HepG2 (cell line): ENCODE measurements around the gene MAVS. TPM values are rescaled to one million over a fixed set of nuclear protein-coding genes. Genes with fewer than 3 reads are reported as not detected.

Source experiments
- ATAC-seq: fragments of 200-7000 bp; cut with Tn5 transposase; 3 replicates; pipeline ENCODE4 v1.9.1; 2020; ENCODE audit warnings: mild to moderate bottlenecking, moderate library complexity
- BruUV-seq: library from RNA; stranded (reverse); fragments of 400-500 nt; replicated peaks from 2 replicates; lab custom pipeline; 2021; lab: Mats Ljungman, UMichigan
- CTCF ChIA-PET: fragments of 300-600 bp; formaldehyde crosslinking; extraction: SDS; loops from one replicate; lab custom pipeline; 2021; ENCODE audit warnings: low total read pairs, inconsistent platforms, low intra/inter-chr PET ratio; lab: Yijun Ruan, JAX
- POLR2A ChIA-PET: fragments of 350-600 bp; sonication (Branson Sonifier 250); formaldehyde crosslinking; loops from one replicate; lab custom pipeline; 2020; ENCODE audit warnings: antibody characterized with exemption, inconsistent platforms; lab: Yijun Ruan, JAX
- DNase-seq: peaks from one replicate; pipeline ENCODE4 v3.0.0-alpha.2; 2015; ENCODE audit warnings: low spot score
- FAIRE-seq: peaks from 3 replicates; lab custom pipeline; 2011; peaks lifted over from hg19 to GRCh38; lab: Jason Lieb, UNC
- H2AFZ ChIP-seq: one replicate; pipeline ENCODE4 v1.6.1; 2011; ENCODE audit warnings: low read length, inconsistent platforms
- H3K27ac ChIP-seq: fragments of 300-600 bp; 3 replicates; pipeline ENCODE4 v1.8.0; 2011; ENCODE audit warnings: mixed run types, mild to moderate bottlenecking, mixed read lengths, low read length, inconsistent platforms; ENCODE audit not compliant: insufficient read depth; ENCODE audit errors: extremely low read length
- H3K27me3 ChIP-seq, 2 experiments: fragments of 200-600 bp in 1 of 2; 2 replicates in 1 of 2; 3 replicates in 1 of 2; pipeline versions ENCODE4 v1.6.0 to v1.8.0; 2011; ENCODE audit warnings: low read length in 2 of 2, mild to moderate bottlenecking in 2 of 2, moderate library complexity in 2 of 2, inconsistent platforms in 1 of 2; ENCODE audit not compliant: insufficient read depth in 2 of 2, control insufficient read depth in 1 of 2
- H3K36me3 ChIP-seq, 2 experiments: fragments of 200-600 bp in 1 of 2; replicated peaks in 1 of 2; 2 replicates in 1 of 2; 3 replicates in 1 of 2; pipeline versions ENCODE4 v1.5.1 to v1.8.0; 2011; ENCODE audit warnings: low read length in 2 of 2, inconsistent platforms in 1 of 2; ENCODE audit not compliant: insufficient read depth in 2 of 2, control insufficient read depth in 1 of 2
- H3K4me1 ChIP-seq: 2 replicates; pipeline ENCODE4 v1.5.1; 2012; ENCODE audit warnings: low read length, inconsistent platforms; ENCODE audit not compliant: insufficient read depth
- H3K4me2 ChIP-seq: 2 replicates; pipeline ENCODE4 v1.6.0; 2011; ENCODE audit warnings: low read depth, low read length, inconsistent platforms
- H3K4me3 ChIP-seq, 3 experiments: fragments of 200-600 bp in 1 of 3; sonication (generic), shearing (Covaris generic) in 1 of 3; replicated peaks in 1 of 3; 2 replicates each; pipeline ENCODE4 v1.5.1; 2011 to 2016; ENCODE audit warnings: low read length in 3 of 3, inconsistent platforms in 2 of 3, low read depth in 2 of 3, mild to moderate bottlenecking in 2 of 3, control low read depth in 1 of 3, mixed read lengths in 1 of 3; ENCODE audit not compliant: insufficient read depth in 1 of 3
- H3K79me2 ChIP-seq: one replicate; pipeline ENCODE4 v1.6.1; 2011; ENCODE audit warnings: low read length, inconsistent platforms; ENCODE audit not compliant: insufficient read depth
- H3K9ac ChIP-seq: 2 replicates; pipeline ENCODE4 v1.6.0; 2011; ENCODE audit warnings: mild to moderate bottlenecking, low read depth, low read length, inconsistent platforms; ENCODE audit not compliant: insufficient read depth
- H3K9me3 ChIP-seq: 2 replicates; pipeline ENCODE4 v1.5.1; 2012; ENCODE audit warnings: mild to moderate bottlenecking, low read length
- H4K20me1 ChIP-seq: 2 replicates; pipeline ENCODE4 v1.6.0; 2011; ENCODE audit warnings: inconsistent platforms, mild to moderate bottlenecking, low read length, moderate library complexity; ENCODE audit not compliant: insufficient read depth
- AGO2 ChIP-seq: fragments of 200-400 bp; formaldehyde crosslinking; optimal IDR thresholded peaks from 2 replicates; pipeline ENCODE3; 2017; ENCODE audit warnings: mild to moderate bottlenecking, low read depth, low read length, moderate library complexity
- ASH2L ChIP-seq: fragments of 300-600, 200-600 bp; sonication (generic); IDR thresholded peaks from 2 replicates; pipeline ENCODE4 v1.7.0; 2017; ENCODE audit warnings: low read depth, mild to moderate bottlenecking, moderate library complexity, mixed read lengths, low read length; ENCODE audit not compliant: insufficient read length
- FLYWCH1 ChIP-seq: sonication (generic); formaldehyde crosslinking; IDR thresholded peaks from 2 replicates; pipeline ENCODE4 v1.8.1; 2023; ENCODE audit warnings: mild to moderate bottlenecking, missing genetic modification reagents
- FOXA1 ChIP-seq, 2 experiments: fragments of 450-650 bp in 1 of 2; sonication (generic) in 1 of 2; formaldehyde crosslinking in 1 of 2; IDR thresholded peaks; 2 replicates each; pipeline versions ENCODE4 v1.4.0 to v1.6.1; 2016 to 2020; ENCODE audit warnings: missing genetic modification reagents in 1 of 2
- FOXC1 ChIP-seq: sonication (generic); formaldehyde crosslinking; IDR thresholded peaks from 2 replicates; pipeline ENCODE4 v1.8.0; 2022; ENCODE audit warnings: mild to moderate bottlenecking, missing genetic modification reagents, borderline replicate concordance
- KLF12 ChIP-seq: sonication (generic); formaldehyde crosslinking; IDR thresholded peaks from 2 replicates; pipeline ENCODE4 v1.4.0; 2020; ENCODE audit warnings: missing genetic modification reagents, borderline replicate concordance
- KMT2A ChIP-seq: sonication (generic); formaldehyde crosslinking; IDR thresholded peaks from 2 replicates; pipeline ENCODE4 v1.4.0; 2020; ENCODE audit warnings: missing genetic modification reagents
- MTF2 ChIP-seq: sonication (generic); formaldehyde crosslinking; IDR thresholded peaks from 2 replicates; pipeline ENCODE4 v1.5.0; 2020; ENCODE audit warnings: missing genetic modification reagents, borderline replicate concordance
- ZBTB42 ChIP-seq: sonication (generic); formaldehyde crosslinking; IDR thresholded peaks from 2 replicates; pipeline ENCODE4 v1.5.0; 2020; ENCODE audit warnings: mild to moderate bottlenecking, missing genetic modification reagents
- ZBTB7B ChIP-seq: sonication (generic); formaldehyde crosslinking; IDR thresholded peaks from 2 replicates; pipeline ENCODE4 v1.4.0; 2020; ENCODE audit warnings: missing genetic modification reagents
- WGBS: methylation state at CpG from one replicate; pipeline ENCODE4 v1.1.6; 2017; ENCODE audit warnings: low lambda C conversion rate; 5-methylcytosine and 5-hydroxymethylcytosine counted together
- in situ Hi-C: cut with HindIII; loops from 2 replicates; pipeline ENCODE4 v1.10.0; 2017; ENCODE audit warnings: low pct_unique_long_range_greater_than_20kb; ENCODE audit not compliant: extremely low pct_ligation_motif_present
- intact Hi-C: fragments of 100-400 bp; cut with micrococcal nuclease; formaldehyde crosslinking; loops from one replicate; pipeline ENCODE4 v1.10.0; 2022; ENCODE audit not compliant: unreplicated experiment
- polyA plus RNA-seq, 8 experiments: library from polyadenylated mRNA; depleted of rRNA in 3 of 8; stranded (reverse) in 7 of 8; unstranded in 1 of 8; fragments of >200 nt; fragmentation: Illumina TruSeq in 4 of 8; extraction: Trizol in 4 of 8; gene quantifications; 2 replicates each; pipeline versions ENCODE4 v1.2.1 to v1.2.3, GENCODE V29; 2011 to 2016; ENCODE audit warnings: low read depth in 4 of 8, missing spikeins in 1 of 8, mixed read lengths in 1 of 8; ENCODE audit not compliant: insufficient read depth in 1 of 8
- total RNA-seq, 5 experiments: library from RNA; depleted of rRNA; stranded (reverse); fragments of >200 nt; fragmentation: Illumina TruSeq; extraction: Trizol; gene quantifications; 2 replicates each; pipeline ENCODE4 v1.2.3, GENCODE V29; 2016; ENCODE audit warnings: low read depth in 1 of 5
- TF ChIP-seq, protein P1 (sequence below): sonication (generic); formaldehyde crosslinking; IDR thresholded peaks from 2 replicates; pipeline ENCODE4 v1.8.0; 2023; ENCODE audit warnings: mild to moderate bottlenecking, missing genetic modification reagents
- TF ChIP-seq, protein P2 (sequence below): sonication (generic); formaldehyde crosslinking; IDR thresholded peaks from 2 replicates; pipeline ENCODE4 v1.4.0; 2020; ENCODE audit warnings: mild to moderate bottlenecking, missing genetic modification reagents, borderline replicate concordance
- TF ChIP-seq, protein P3 (sequence below): IDR thresholded peaks from 2 replicates; pipeline ENCODE4 v1.6.1; 2016; ENCODE audit warnings: missing biosample characterization, missing genetic modification reagents, low read depth

The MAVS gene
- total and polyA plus RNA-seq, 2 of the 13 experiments (the other 11 are each of a cell fraction or from before 2014, with no cell fraction given) = 27.3 to 36.6 TPM

DNA sequence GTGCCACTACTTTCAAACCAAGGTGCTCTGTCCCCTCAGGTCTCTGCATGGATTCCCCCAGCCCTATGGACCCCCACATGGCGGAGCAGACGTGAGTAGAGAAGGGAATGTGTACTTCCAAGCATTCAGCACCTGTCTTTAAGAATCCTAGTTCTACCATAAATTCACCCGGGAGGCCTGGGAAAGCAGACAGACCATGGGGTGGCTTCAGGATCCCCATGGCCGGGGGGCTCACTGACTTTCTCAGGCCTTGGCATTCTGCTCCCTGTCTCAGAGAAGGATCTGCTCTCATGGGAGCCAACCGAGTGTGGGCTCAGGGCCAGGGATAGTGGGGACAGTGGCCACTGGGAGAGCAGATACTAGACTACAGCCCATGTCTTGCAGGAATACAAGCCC is 48.3 kb upstream of the MAVS start:
- peaks cover 44% of the 10 kb centered on the region for H3K4me1 ChIP-seq
- no peaks in the 10 kb centered on the region; a peak in 1 of 5 replicates for H3K27me3 ChIP-seq
- POLR2A ChIA-PET = interaction anchor here (1.0 kb wide), 1 partner anchor 21 kb away, joined by 23 read pairs; the partner anchor contains the start of gene AP5S1
- FAIRE-seq (no peak), DNase-seq (no peak), ATAC-seq (no peak)
- no peaks in the 10 kb centered on the region for H3K9me3 ChIP-seq
- WGBS = 84% methylated on average over 5 of the region's 5 CpGs
- no peaks in the 10 kb centered on the region for H4K20me1 ChIP-seq
- intact Hi-C loops (loop anchor here (1.0 kb wide), 2 partner anchors 13 to 22 kb away; partner anchors contain the start of gene AP5S1), in situ Hi-C loops (no loop called here)
- peaks cover 20% of the 10 kb centered on the region for H3K79me2 ChIP-seq
- H3K36me3 ChIP-seq = peaks cover 21 to 37% of the 10 kb centered on the region in 2 experiments
- peak overlapping the region; percentile 95 for H3K4me2 ChIP-seq
- CTCF ChIA-PET = interaction anchor here (1.3 kb wide), 1 partner anchor 22 kb away, joined by 3 read pairs; the partner anchor contains the start of gene AP5S1
- peak overlapping the region in 2 of 3 experiments; percentile 76 to 85; a peak in 4 of 6 replicates for H3K4me3 ChIP-seq
- no TSS peak for BruUV-seq
- peak overlapping the region; percentile 64 for H2AFZ ChIP-seq
- H3K27ac ChIP-seq = peak overlapping the region; percentile 66
- H3K9ac ChIP-seq = peak overlapping the region; percentile 77
- TF ChIP-seq FOXA1 (IDR thresholded peaks at IDR 0.05) (no peak), FOXA1 (CRISPR knock-in tag; IDR thresholded peaks at IDR 0.05) (no peak), KLF12 (CRISPR knock-in tag) (no peak), MTF2 (CRISPR knock-in tag) (no peak), FOXC1 (CRISPR knock-in tag) (no peak), FLYWCH1 (CRISPR knock-in tag) (no peak), ZBTB7B (0 out of 2 replicates have a peak, but pooled peaks have one; percentile 14), AGO2 (no peak), ASH2L (peak; percentile 48), KMT2A (no peak), ZBTB42 (CRISPR knock-in tag) (no peak)
- TF ChIP-seq, protein P1, sequence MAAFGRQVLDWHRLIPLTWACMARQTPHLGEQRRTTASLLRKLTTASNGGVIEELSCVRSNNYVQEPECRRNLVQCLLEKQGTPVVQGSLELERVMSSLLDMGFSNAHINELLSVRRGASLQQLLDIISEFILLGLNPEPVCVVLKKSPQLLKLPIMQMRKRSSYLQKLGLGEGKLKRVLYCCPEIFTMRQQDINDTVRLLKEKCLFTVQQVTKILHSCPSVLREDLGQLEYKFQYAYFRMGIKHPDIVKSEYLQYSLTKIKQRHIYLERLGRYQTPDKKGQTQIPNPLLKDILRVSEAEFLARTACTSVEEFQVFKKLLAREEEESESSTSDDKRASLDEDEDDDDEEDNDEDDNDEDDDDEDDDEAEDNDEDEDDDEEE = no peak
- TF ChIP-seq, protein P2, sequence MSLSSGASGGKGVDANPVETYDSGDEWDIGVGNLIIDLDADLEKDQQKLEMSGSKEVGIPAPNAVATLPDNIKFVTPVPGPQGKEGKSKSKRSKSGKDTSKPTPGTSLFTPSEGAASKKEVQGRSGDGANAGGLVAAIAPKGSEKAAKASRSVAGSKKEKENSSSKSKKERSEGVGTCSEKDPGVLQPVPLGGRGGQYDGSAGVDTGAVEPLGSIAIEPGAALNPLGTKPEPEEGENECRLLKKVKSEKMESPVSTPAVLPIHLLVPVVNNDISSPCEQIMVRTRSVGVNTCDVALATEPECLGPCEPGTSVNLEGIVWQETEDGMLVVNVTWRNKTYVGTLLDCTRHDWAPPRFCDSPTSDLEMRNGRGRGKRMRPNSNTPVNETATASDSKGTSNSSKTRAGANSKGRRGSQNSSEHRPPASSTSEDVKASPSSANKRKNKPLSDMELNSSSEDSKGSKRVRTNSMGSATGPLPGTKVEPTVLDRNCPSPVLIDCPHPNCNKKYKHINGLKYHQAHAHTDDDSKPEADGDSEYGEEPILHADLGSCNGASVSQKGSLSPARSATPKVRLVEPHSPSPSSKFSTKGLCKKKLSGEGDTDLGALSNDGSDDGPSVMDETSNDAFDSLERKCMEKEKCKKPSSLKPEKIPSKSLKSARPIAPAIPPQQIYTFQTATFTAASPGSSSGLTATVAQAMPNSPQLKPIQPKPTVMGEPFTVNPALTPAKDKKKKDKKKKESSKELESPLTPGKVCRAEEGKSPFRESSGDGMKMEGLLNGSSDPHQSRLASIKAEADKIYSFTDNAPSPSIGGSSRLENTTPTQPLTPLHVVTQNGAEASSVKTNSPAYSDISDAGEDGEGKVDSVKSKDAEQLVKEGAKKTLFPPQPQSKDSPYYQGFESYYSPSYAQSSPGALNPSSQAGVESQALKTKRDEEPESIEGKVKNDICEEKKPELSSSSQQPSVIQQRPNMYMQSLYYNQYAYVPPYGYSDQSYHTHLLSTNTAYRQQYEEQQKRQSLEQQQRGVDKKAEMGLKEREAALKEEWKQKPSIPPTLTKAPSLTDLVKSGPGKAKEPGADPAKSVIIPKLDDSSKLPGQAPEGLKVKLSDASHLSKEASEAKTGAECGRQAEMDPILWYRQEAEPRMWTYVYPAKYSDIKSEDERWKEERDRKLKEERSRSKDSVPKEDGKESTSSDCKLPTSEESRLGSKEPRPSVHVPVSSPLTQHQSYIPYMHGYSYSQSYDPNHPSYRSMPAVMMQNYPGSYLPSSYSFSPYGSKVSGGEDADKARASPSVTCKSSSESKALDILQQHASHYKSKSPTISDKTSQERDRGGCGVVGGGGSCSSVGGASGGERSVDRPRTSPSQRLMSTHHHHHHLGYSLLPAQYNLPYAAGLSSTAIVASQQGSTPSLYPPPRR (CRISPR knock-in tag) = peak; percentile 40; the same call in 1 of the 2 replicates
- TF ChIP-seq, protein P3, sequence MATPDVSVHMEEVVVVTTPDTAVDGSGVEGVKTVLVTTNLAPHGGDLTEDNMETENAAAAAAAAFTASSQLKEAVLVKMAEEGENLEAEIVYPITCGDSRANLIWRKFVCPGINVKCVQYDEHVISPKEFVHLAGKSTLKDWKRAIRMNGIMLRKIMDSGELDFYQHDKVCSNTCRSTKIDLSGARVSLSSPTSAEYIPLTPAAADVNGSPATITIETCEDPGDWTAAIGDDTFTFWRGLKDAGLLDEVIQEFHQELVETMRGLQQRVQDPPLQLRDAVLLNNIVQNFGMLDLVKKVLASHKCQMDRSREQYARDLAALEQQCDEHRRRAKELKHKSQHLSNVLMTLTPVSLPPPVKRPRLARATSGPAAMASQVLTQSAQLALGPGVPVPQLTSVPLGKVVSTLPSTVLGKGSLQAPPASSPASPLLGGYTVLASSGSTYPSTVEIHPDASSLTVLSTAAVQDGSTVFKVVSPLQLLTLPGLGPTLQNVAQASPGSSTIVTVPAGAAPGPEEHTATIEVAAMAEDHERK = no peak
